GM18868 (cell line): ENCODE measurements around the gene MUC5AC.
"Not testable (repeated sequence)": the region's sequence is repeated elsewhere in the genome, so short reads cannot be mapped to it uniquely, and the experiment has no call there.

Experiments
- ATAC-seq: cut with Tn5 transposase; IDR thresholded peaks from one replicate; pipeline ENCODE4 v1.9.1; 2021; ENCODE audit warnings: mild to moderate bottlenecking, moderate library complexity; ENCODE audit not compliant: unreplicated experiment

Gene MUC5AC

DNA sequence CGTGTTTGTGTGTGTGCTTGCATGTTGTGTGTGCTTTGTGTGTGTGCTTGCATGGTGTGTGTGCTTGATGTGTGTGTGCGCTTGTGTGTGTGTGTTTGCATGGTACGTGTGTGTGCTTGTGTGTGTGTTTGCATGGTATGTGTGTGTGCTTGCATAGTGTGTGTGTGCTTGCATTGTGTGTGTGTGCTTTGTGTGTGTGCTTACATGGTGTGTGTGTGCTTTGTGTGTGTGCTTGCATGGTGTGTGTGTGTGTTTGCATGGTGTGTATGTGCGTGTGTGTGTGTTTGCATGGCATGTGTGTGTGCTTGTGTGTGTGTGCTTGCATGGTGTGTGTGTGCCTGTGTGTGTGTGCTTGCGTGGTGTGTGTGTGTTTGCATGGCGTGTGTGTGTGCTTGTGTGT is 10.0 kb upstream of the MUC5AC start:
- no peak for ATAC-seq

DNA sequence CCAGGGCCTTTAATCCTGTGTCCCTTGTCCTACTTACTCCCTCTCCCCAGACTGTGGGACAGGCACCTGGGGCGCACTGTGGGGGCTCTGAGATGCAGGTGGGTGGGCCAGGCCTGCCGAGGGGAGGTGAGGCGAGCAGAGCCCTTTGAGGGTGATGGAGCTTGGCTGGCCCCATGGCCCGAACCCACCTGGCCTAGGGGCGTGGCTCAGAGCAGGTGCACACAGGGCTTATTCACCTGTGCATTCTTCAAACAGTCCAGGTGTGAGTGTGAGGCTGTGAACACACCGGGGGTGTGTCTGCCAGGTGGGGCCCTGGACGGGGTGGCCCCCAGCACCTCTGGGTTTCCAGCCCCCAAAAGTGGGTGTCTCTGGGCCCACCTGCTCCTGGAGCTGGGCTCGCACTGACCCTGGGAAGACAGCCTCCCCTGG is 9.0 kb upstream of the MUC5AC start:
- ATAC-seq = no peak

GRCh38 chr11:1149545-1149944 is 8.2 kb upstream of the MUC5AC start:
- ATAC-seq = no peak

GRCh38 chr11:1150116-1150515 is 7.6 kb upstream of the MUC5AC start:
- no peak for ATAC-seq

DNA sequence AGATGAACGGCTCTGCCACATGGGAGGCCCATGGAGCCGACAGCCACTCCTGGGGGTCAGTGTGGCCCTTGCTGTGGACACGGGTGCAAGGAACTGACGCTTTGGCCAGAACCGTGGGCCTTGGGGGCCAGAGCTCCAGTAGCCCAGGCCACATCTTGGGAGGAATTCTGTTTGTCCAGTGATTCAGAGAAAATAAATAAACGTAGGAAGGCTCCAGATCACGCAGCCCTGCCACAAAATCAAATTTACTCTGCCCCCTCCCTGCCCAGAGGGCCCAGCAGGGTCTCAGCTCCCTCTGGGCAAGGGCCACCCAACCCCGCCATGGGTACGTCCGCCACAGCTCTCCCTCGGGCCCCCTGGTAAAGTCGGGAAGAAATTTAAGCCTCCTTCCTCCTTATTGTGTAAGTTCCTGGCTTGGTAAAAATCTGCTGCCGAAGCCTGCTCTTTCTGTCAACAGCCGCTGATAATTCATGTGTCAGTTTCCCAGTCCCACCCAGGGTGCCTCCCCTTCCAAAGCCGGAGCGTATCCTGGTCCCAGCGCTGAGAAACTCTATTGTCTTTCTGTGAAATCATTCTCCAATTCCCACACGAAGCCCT is 6.9 kb upstream of the MUC5AC start:
- no peak for ATAC-seq

DNA sequence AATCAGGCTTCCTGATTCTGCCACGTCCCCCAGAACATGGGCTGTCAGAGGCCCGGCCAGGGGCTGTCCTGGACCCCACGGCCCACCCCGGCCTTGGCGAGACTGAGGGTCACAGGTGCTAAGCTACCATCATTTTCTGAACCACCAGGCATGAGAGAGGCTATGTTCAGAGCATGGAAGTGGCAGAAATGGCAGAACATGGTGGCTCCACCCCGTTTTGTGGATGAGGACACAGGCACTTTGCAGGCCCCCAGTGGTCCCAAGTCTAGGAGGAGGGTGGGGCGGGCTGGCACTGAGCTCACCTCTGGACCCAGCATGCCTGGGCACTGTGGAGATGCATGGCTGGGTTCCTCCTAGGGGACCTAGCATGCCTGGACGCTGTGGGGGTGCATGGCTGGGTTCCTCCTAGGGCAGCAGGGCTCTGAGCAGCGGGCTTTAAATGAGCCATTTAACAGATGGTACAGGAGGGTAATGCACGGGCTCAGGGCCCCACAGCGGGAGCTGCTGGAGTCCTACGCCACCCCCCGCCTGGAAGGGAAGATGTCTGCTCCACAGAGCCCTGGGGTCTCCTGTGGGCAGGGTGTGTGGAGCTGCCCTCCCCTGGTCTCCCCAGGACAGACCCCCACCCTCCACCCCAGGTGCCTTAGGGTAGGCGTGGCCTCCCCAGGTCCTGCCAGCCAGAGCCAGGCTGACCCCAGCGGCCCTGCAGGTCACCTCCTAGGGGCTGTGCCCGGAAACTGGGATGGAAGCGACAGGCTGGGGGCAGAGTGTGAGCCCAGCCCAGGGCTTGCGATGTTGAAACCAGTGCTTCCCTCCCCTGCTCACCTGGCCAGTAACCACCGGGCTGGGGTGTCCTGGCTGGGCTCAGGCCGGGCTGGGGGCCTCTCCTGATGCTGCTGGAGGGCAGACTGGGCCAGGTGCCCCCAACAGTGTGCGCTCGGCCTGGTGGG is 6.1 kb upstream of the MUC5AC start:
- ATAC-seq = no peak

DNA sequence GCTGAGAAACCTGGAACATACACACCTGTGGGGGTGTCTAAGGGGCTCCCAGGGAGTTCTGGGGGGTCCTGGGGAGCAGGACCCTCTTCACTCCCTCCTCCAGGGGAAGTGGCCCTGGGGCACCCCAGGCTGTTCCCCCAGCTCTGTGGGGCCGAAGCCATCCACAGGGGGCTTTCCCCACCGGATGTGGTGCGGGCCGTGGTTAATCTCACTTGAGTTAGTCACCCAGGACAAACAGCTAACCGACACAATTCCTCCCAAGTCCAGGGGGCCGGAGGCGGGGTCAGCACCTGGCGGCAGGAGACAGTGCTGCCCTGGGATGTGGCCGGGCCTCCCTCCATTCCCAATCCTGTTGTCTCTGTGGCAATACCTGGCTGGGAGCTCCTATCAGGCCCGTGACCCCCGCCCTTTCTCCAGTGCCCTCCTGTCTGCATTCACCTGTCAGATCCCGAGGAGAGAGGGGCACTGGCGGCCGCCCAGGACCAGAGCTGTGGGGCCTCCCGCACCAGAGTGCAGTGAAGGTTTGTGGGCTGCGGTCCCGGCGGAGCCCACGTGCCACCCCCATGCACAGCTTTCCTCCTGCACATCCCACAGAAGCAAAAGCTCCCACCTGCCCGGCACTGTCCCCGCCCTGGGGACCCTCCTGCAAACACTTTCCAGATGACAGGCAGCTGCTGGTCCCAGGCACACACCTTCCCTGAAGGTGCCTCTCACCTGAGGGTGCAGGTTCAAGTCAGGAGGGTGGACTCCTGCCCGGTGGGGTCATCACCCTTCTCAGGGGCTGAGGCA is 5.2 kb upstream of the MUC5AC start:
- ATAC-seq = no peak

DNA sequence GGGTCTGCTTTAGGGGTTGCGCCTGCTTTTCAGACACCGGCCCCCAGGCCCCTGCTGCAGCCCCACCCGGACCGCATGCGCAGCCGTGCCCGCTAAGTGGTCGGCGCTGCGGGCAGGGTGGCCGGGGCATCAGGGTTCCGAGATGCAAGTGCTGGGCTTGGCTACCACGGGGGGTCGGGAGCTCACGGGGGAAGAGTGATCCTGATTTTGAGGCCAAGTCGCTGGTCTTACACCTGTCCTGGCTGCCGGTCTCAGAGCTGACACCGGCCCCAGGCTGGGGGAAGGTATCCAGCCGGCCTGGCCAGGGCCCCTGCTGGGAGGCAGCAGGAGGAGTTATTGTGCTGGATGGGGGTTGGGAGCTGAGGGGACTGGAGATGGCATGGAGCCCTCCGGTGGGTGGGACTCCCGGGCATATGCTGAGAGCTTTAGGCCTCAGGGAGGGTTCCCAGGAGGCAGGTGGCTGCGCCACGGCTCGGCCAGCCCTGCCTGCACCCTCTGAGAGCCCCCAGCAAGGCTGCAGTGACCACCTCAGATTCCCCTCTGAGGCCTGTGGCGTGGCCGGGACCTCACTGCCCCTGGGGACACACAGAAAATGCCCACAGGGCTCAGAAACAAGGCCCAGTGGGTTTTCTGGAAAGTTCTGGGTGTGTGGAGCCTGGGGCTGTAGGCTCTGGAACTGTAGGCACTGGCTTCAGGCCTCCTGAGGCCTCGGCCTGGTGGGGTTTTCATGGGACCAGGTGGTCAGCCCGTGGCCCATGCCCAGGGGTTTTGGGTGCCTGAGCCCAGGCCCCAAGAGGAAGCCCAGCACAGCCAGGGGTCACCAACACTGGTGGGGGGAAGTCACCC is 4.4 kb upstream of the MUC5AC start:
- ATAC-seq = no peak

DNA sequence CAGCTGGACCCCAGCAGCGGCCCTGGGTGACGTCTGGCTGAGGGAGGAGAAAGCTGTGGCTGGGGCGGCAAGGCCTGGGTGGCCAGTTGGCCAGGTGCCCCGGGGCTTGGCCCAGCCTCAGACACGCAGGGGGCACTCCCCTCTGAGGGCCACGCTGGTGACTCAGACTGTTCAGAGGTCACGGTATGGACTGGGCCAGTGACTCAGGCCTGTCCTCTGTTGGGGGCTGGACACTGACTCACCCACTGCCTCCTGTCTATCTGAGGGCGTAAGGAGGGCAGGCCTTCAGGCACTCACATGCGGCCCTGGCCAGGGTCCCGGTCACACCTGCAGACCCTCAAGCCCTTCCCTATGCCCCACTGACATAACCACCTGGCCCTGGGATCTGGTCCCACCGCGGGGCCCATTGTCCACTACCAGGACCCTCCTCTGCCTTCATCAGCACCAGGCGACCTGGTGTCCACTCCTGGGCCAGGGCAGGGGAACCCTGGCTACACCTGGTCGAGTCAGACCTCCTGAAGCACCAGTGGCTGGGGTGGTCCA is 3.7 kb upstream of the MUC5AC start:
- no peak for ATAC-seq

DNA sequence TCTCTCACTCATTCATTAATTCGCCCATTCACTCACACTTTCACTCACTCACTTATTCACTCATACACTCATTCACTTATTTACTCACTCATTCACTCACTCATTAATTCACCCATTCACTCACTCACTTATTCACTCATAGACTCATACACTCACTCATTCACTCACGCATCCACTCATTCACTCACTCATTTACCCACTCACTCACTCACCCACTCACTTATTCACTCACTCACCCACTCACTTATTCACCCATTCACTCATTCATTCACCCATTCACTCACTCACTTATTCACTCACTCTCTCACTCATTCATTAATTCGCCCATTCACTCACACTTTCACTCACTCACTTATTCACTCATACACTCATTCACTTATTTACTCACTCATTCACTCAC is 3.1 kb upstream of the MUC5AC start:
- ATAC-seq = not testable (repeated sequence)

- no peak for ATAC-seq
These were observed 2.5 kb upstream of the MUC5AC start for GRCh38 chr11:1155274-1155693.

GRCh38 chr11:1156506-1157340 is 1.0 kb upstream of the MUC5AC start:
- ATAC-seq = no peak

- no peak for ATAC-seq
These were observed 460 bp upstream of the MUC5AC start for GRCh38 chr11:1157341-1157644.

DNA sequence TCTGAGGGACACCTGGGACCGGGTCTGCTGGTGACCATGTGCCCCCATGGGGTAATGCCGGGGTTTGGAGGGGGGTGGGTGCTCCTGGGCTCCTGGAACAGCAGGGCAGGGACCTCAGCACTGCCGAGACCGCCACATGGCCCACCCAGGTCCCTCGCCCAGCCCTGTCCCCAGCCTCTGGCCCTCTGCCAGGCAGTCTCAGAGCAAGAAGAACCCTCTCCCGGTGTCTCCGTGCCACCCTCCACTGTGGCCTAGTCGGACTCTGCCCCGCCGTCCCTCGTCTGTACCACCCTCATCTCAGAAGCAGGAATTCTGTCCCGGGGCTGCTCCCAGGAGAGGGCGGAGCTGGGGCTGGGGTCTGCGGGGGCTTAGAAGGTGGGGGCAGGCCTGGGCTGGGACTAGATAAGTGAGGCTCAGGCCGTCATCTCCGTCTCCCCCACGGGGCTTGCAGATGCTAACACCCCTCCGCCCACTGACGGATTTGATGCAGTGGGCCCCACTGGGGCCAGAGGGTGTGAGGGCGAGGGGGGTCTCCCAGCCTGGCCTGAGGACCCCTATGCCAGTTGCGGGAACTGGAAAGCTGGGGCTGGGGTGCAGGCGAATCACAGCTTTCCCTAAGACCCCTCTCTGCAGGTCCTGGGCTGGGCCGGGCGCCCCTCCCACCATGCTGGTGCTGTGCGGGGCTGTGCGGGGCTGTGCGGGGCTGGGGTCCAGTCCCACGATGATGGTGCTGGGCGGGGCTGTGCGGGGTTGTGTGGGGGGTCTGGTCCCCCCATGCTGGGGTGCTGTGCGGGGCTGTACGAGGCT is 1.1 kb downstream of the MUC5AC start:
- ATAC-seq = no peak

GRCh38 chr11:1159488-1160220 is 1.9 kb downstream of the MUC5AC start:
- not testable (repeated sequence) for ATAC-seq

- ATAC-seq = no peak
These were observed 2.7 kb downstream of the MUC5AC start for GRCh38 chr11:1160231-1161101.
